GM12874 (cell line): ENCODE results near the gene CMTM5.

Source experiments
- CTCF ChIP-seq: IDR thresholded peaks from 2 replicates; pipeline ENCODE4 v1.5.1; 2011; ENCODE audit warnings: low read depth, mild to moderate bottlenecking, control low read depth, low read length, moderate library complexity; ENCODE audit not compliant: insufficient read depth

Gene CMTM5

GRCh38 chr14:23415821-23416778 is 39.3 kb downstream of the CMTM5 start:
- no peak for TF ChIP-seq CTCF

GRCh38 chr14:23416801-23417200 is 40.0 kb downstream of the CMTM5 start:
- no peak for TF ChIP-seq CTCF

- no peak for TF ChIP-seq CTCF
Measured at GRCh38 chr14:23418021-23418420, 41.2 kb downstream of the CMTM5 start.

GRCh38 chr14:23421594-23421993 is 44.7 kb downstream of the CMTM5 start:
- no peak for TF ChIP-seq CTCF

- no peak for TF ChIP-seq CTCF
Measured at GRCh38 chr14:23423657-23424056, 46.8 kb downstream of the CMTM5 start.

- TF ChIP-seq CTCF, result no peak
Measured at GRCh38 chr14:23425169-23425568, 48.3 kb downstream of the CMTM5 start.

- no peak for TF ChIP-seq CTCF
Measured at GRCh38 chr14:23428686-23429495, 52.0 kb downstream of the CMTM5 start.
